GM12873 (cell line): ENCODE measurements around the gene MYH13.

ENCODE experiments used
- TF ChIP-seq, protein P1 (sequence below): IDR thresholded peaks from 2 replicates; pipeline ENCODE4 v1.5.1; 2012; ENCODE audit warnings: low read depth, mild to moderate bottlenecking, moderate library complexity, low read length, control low read depth; ENCODE audit not compliant: insufficient read depth; ENCODE audit errors: missing control alignments

Gene MYH13

DNA sequence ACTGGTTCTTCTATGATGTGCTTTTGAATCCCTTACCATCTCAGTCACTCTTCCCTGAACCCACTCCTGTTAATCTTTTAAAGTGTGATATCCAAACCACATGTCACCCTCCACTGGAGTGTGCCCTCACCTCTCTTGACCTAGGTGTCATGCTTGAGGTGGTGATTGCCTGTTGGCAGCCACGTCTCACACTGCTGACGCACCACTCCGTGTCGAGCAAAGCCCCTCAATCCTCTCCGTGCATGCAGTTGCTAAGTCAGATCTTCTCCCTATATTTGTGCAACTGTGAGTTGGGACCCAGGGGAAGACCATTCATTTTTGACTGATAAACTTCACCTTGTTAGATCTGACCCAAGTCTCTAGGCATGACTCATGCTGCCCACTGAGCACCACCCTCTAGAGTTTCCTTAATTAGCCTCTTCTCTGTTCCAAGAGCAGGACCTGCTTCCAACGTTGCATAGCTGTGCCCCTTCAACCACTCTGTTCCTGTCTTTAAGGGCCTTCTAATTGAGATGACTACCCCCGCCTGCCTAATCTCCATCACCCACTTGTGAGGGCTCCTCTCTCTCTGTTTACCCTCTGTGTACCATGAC lies 2.7 kb downstream of the MYH13 start:
- TF ChIP-seq, protein P1, sequence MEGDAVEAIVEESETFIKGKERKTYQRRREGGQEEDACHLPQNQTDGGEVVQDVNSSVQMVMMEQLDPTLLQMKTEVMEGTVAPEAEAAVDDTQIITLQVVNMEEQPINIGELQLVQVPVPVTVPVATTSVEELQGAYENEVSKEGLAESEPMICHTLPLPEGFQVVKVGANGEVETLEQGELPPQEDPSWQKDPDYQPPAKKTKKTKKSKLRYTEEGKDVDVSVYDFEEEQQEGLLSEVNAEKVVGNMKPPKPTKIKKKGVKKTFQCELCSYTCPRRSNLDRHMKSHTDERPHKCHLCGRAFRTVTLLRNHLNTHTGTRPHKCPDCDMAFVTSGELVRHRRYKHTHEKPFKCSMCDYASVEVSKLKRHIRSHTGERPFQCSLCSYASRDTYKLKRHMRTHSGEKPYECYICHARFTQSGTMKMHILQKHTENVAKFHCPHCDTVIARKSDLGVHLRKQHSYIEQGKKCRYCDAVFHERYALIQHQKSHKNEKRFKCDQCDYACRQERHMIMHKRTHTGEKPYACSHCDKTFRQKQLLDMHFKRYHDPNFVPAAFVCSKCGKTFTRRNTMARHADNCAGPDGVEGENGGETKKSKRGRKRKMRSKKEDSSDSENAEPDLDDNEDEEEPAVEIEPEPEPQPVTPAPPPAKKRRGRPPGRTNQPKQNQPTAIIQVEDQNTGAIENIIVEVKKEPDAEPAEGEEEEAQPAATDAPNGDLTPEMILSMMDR = no peak

DNA sequence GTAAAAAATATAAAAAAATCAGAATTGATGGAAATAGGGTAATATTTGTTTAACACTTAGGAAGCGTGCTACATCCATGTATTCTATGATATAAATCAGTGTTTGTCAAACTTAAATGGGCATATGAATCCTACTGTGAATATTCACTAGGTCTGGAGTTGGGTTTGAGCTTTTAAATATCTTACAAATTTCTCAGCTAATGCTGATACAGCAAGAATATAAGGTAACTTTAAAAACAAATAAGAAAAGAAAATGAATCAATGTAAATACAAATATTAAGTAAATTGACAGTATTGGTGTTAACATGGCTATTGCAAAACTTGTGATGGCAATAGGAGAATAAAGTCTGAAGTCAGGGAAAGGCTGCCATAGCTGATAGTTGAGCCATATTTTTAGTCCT lies 3.6 kb downstream of the MYH13 start:
- TF ChIP-seq, protein P1 = no peak

DNA sequence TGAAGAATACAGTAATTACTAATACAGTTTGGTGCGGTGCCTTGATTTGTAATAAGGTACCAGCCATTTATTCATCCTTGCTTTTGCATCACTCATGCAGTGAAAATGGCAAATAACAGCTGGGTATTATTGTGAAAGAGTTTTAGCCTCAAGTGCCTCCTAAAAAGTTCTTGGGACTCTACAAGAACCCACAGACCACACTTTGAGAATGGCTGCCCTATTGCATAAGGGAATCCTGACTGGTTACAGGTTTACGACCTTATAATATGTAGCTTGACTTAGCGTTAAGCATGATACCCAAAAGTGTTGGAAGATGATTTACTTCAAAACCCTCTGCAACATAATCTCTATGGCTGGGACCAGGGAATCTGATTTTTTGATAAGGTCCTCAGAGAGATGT lies 4.2 kb downstream of the MYH13 start:
- TF ChIP-seq, protein P1 = no peak

DNA sequence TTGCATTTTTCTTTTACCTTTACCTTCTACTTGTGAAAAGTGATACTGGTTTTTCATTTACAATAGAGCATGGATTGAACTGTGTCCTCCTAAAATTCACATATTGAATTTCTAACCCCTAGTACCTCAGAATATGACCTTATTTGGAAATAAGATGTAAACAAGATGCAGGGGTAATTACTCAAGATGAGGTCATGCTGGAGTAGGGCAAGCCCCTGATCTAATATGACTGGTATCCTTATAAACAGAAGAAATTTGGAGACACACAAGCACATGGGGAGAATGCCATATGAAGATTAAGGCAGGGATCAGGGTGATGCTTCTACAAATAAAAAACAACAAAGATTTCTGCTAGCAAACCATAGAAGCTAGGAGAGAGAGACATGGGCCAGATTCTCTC lies 12.2 kb downstream of the MYH13 start:
- TF ChIP-seq, protein P1 = no peak

DNA sequence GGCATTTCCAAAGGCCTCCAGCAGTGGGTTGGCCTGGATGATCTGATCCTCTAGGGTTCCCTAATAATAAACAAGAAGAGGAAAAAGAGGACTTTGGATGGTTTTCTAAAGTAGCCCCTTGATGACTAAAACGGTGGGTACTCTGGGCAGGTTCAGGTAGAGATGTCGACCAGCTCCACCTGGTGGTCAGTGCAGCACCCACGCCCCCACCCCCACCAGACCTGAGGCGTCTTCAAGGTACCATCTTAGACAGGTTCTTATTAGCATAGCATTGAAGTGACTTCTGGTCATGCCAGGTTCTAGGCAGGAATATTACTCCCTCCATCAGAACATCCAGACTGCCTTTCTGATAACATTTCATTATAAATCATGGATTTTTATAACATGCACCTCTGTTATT lies 15.0 kb downstream of the MYH13 start:
- TF ChIP-seq, protein P1 = peak; percentile 74

DNA sequence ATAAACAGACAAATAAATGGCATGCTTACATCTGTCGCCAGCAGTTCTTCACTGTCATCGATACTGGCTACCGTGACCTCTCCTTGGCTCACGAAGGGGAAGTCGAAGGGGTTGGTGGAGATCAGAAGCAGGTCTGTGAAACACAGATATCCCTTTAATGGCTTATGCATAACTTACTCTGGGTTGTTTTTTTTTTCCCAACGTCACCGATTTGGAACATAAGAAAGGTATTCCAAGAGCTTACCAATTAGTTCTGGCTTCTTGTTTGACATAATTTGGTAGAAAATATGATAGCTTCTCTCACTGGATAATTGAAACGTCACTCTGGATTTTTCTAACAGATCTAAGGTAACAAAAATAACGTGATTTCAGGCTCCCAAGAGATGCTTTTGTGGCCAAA lies 18.2 kb downstream of the MYH13 start:
- TF ChIP-seq, protein P1 = no peak

DNA sequence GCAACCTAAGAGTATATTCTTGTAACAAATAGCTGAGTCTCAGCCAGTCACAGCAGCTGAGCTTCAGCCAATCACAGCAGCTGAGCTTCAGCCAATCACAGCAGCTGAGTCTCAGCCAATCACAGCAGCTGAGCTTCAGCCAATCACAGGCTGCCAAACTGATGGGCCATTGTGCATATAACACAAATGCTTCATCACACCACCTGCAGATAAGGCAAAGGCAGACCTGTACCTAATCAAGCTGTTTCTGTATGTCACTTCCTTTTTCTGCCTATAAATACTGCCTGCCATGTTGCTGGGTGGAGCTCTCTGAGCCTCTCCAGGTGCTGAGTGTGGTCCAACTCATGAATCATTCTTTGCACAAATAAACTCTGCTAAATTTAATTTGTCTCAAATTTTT lies 19.9 kb downstream of the MYH13 start:
- TF ChIP-seq, protein P1 = no peak
